Measurements from ENCODE around the gene SHFL. TPM values are rescaled to one million over a fixed set of nuclear protein-coding genes. Genes with fewer than 3 reads are reported as not detected.

SHFL gene
- total RNA-seq, 4 donors from 2014 or later: 18.5 to 46.1 (median 32.6) TPM

DNA sequence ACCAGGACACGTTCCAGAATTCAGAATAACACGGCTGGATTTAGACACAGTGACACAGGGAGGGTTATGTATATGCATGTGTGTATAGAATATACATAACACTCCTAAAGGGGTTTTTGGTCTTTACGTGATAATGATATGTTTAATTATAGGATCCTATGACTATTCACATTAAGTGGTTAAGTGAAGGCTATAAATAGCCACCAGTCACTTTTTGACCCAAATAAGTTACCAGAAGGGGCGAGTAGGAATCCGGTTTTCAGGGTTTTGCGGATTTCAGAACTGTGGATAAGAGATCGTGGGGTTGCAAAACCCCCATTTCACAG is 9.5 kb downstream of the SHFL start:
- Histone ChIP-seq H3K9me3 (no peaks in the 10 kb centered on the region), H3K36me3 (no peaks in the 10 kb centered on the region), H3K27ac (peak overlapping the region in 1 of 3 donors; percentile 60), H3K4me1 (peaks cover 3 to 10% of the 10 kb centered on the region in 2 donors), H3K27me3 (no peaks in the 10 kb centered on the region), H3K4me3 (replicated peaks in 1 of 3) (no peak overlapping the region)
- no peak for TF ChIP-seq POLR2A (IDR thresholded peaks at IDR 0.05)
- no peak for TF ChIP-seq CTCF (IDR thresholded peaks at IDR 0.05)
- intact Hi-C loops (cut with DNase I): no loop called here
- 47 to 49% methylated on average over 7 of the region's 7 CpGs for WGBS, 2 donors
- DNase-seq: no peak

DNA sequence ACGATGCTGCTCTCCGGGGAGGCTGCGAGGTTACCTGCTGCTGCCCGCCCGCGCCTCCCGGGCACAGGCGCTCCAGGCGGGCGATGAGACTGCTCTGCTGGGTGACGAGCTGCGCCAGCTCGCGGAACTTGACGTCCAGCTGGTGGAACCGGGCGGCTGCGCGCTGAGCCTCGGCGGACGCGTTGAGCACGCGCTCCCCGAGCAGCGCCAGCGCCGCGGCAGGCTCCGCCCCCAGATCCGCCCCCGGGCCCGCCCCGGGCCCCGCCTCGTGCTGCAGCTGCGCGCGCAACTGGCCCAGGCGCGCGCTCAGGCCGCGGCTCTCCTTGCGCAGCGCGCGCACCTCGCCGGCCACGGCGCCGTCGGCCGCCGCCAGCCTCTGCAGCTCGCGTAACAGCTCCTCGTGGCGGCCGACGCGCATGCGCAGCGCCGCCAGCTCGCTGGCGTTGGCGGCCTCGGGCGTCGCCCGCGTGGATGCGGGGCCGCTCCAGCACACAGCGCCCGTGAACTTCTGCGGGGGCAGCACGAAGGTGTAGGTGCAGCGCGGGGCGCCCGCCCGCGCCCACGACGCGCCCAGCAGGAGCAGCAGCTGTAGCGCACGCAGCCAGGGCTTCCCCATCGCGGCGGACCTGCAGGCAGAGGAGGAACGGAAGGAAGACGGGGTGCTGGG is 10.0 kb downstream of the SHFL start:
- no peaks in the 10 kb centered on the region for H3K9me3 ChIP-seq

GRCh38 chr19:10096615-10096963 is 10.5 kb downstream of the SHFL start:
- DNase-seq: no peak
- Histone ChIP-seq H3K36me3 (no peaks in the 10 kb centered on the region), H3K4me3 (replicated peaks in 1 of 3) (peak overlapping the region in 1 of 3 donors; percentile 35), H3K27me3 (no peaks in the 10 kb centered on the region), H3K4me1 (peaks cover 3 to 10% of the 10 kb centered on the region in 2 donors), H3K27ac (peak overlapping the region in 1 of 3 donors; percentile 61), H3K9me3 (no peaks in the 10 kb centered on the region)
- WGBS, 2 donors: 27 to 29% methylated on average over 15 to 26 of the region's 26 CpGs
- intact Hi-C loops (cut with DNase I): no loop called here
- TF ChIP-seq POLR2A (IDR thresholded peaks at IDR 0.05): no peak
- TF ChIP-seq CTCF (IDR thresholded peaks at IDR 0.05): no peak

More for the DNA sequence above, 10.0 kb downstream of the SHFL start:
- H3K27ac ChIP-seq: peak overlapping the region in 1 of 3 donors; percentile 61
- no peaks in the 10 kb centered on the region for H3K36me3 ChIP-seq
- no peaks in the 10 kb centered on the region for H3K27me3 ChIP-seq
- intact Hi-C loops (cut with DNase I): no loop called here
- TF ChIP-seq POLR2A (IDR thresholded peaks at IDR 0.05): peak in 1 of 2 donors; percentile 59
- peak in 1 of 6 experiments; percentile 14 for TF ChIP-seq CTCF (IDR thresholded peaks at IDR 0.05)
- H3K4me3 ChIP-seq (replicated peaks in 1 of 3): peak overlapping the region in 1 of 3 donors; percentile 35
- H3K4me1 ChIP-seq: peaks cover 3 to 10% of the 10 kb centered on the region in 2 donors
- 12 to 29% methylated on average over 3 to 14 of the region's 97 CpGs for WGBS, 2 donors
- peak; percentile 88 to 89 for DNase-seq

GRCh38 chr19:10100163-10100785 is 14.2 kb downstream of the SHFL start:
- no peak overlapping the region for H3K4me3 ChIP-seq (replicated peaks in 1 of 3)
- whole genome bisulfite sequencing, 2 donors: 88 to 90% methylated on average over 5 of the region's 5 CpGs
- H3K27me3 ChIP-seq: no peaks in the 10 kb centered on the region
- intact Hi-C loops (cut with DNase I): loop anchor here (10.0 kb wide), 1 partner anchor 285 kb away; the partner anchor contains the start of gene TYK2
- no peaks in the 10 kb centered on the region for H3K9me3 ChIP-seq
- no peak for DNase-seq
- no peak for TF ChIP-seq CTCF (IDR thresholded peaks at IDR 0.05)
- peaks cover 3 to 10% of the 10 kb centered on the region in 2 donors for H3K4me1 ChIP-seq
- H3K27ac ChIP-seq: no peak overlapping the region
- no peaks in the 10 kb centered on the region for H3K36me3 ChIP-seq

- H3K4me3 ChIP-seq (replicated peaks in 1 of 3): no peak overlapping the region
- H3K9me3 ChIP-seq: no peaks in the 10 kb centered on the region
- TF ChIP-seq CTCF (IDR thresholded peaks at IDR 0.05) (no peak), POLR2A (IDR thresholded peaks at IDR 0.05) (no peak)
- H3K36me3 ChIP-seq: peaks cover 5 to 6% of the 10 kb centered on the region in 2 donors
- no peak for DNase-seq
- H3K27ac ChIP-seq: no peak overlapping the region
- H3K27me3 ChIP-seq: no peaks in the 10 kb centered on the region
- peaks cover 7 to 14% of the 10 kb centered on the region in 2 donors for H3K4me1 ChIP-seq
- 70 to 80% methylated on average over 7 of the region's 7 CpGs for WGBS, 2 donors
- intact Hi-C loops (cut with DNase I): loop anchor here (10.0 kb wide), 1 partner anchor 282 kb away; the partner anchor contains the start of gene TYK2
Observed at GRCh38 chr19:10102787-10103236, 16.7 kb downstream of the SHFL start.
